GM12874 (cell line): ENCODE results near the gene TRPM6.

Experiments used
- TF ChIP-seq, protein P1 (sequence below): IDR thresholded peaks from 2 replicates; pipeline ENCODE4 v1.5.1; 2011; ENCODE audit warnings: low read depth, mild to moderate bottlenecking, control low read depth, low read length, moderate library complexity; ENCODE audit not compliant: insufficient read depth

The TRPM6 gene

DNA sequence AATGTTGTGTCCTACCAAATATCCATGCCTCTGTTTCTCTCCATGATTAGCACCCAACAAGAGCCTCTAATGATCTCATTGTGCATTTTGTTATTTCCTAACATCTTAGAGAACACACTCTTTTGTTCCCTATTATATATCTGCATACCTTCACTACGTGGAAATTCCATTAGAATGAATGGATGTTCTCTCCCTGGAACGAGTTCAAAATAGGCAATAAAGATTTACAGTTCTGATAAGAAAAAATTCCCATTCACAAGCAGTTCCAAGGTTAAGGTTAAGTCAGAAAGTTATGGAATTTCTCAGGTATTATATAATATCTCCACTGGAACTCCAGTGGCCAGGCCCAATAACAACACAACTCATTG lies 83.7 kb downstream of the TRPM6 start:
- TF ChIP-seq, protein P1, sequence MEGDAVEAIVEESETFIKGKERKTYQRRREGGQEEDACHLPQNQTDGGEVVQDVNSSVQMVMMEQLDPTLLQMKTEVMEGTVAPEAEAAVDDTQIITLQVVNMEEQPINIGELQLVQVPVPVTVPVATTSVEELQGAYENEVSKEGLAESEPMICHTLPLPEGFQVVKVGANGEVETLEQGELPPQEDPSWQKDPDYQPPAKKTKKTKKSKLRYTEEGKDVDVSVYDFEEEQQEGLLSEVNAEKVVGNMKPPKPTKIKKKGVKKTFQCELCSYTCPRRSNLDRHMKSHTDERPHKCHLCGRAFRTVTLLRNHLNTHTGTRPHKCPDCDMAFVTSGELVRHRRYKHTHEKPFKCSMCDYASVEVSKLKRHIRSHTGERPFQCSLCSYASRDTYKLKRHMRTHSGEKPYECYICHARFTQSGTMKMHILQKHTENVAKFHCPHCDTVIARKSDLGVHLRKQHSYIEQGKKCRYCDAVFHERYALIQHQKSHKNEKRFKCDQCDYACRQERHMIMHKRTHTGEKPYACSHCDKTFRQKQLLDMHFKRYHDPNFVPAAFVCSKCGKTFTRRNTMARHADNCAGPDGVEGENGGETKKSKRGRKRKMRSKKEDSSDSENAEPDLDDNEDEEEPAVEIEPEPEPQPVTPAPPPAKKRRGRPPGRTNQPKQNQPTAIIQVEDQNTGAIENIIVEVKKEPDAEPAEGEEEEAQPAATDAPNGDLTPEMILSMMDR: no peak

DNA sequence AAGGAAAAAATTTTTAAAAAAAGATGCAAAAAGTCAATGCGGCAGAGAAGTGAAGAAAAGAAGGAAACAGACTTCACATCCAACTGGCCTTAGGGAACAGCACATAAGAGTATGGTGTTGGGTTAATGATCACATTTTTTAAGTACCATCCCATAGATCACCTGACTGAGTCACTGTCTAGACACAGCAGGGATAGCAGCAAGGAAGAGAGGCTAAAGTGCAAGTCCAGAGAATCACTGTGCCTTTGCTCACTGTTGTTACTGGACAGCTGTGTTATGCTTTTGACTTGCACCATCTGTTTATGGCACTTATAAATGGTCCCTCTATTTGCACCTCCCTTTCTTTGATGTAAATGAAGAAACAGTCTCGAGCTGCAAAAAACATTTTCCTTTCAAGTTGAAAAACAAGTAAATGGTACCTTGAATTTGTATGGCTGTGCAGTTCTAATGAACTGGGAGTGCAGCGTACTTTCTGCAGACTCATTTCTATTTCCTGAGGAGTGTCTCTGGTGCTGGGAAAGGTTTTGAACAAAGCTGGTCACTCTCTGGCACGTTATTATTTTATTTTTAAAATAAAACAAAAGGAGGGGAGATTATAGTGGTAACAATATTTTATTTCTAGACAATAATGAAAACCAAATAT lies 84.2 kb downstream of the TRPM6 start:
- TF ChIP-seq, protein P1: no peak

DNA sequence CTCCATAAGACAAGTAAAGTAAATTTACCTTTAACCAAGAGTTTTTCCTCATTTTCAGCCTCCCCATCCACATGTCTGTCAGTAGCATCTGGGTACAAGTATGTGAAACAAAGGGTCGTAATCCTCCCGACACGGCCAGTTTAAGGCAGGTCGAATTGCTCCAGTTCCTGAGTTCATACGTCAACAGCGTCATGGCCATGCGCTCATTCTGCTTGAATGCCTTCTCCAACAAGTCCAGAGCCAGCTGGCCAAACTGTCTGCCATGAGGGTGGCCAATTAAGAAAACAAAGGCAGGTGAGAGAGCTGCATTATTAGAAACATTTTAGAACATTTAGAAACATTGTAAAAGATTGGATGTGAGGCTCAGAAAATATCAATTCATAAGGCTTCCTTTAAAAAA lies 87.5 kb downstream of the TRPM6 start:
- TF ChIP-seq, protein P1: no peak

DNA sequence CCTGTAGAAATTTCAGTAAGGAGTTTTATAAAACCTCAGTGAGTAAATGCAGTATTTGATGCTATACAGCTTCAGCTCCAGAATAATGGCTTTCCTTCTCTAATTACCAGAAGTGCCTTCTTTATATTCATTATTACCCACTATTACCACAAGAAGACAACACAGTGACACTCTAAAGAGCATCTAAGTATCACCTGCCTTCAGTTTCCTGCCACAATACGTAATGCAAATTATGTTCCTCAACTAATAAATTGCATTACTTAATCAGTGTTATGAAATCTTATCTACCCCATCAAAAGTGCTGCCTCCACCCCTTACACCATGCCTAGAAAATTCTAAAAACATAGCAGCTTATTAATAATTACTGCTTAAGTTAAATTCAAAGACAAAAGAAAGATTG lies 91.9 kb downstream of the TRPM6 start:
- TF ChIP-seq, protein P1: no peak

DNA sequence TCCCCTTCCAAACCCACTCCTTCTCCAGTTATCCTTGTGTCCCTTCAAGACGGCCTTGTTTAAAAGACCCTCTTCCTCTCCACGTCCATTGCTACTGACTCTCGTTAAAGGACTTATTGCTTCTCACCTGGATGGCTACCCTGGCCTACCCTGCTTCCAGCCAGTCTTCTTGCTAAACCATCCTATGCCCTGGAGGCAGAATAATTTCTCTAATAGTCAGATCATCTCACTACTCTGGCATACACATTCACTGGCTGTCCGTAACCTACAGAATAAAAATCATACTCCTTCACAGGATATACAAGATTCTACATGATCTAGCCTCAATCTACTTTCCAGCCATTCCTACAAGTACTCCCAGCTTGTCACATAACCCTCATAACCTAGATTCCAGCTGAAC lies 92.6 kb downstream of the TRPM6 start:
- TF ChIP-seq, protein P1: no peak

DNA sequence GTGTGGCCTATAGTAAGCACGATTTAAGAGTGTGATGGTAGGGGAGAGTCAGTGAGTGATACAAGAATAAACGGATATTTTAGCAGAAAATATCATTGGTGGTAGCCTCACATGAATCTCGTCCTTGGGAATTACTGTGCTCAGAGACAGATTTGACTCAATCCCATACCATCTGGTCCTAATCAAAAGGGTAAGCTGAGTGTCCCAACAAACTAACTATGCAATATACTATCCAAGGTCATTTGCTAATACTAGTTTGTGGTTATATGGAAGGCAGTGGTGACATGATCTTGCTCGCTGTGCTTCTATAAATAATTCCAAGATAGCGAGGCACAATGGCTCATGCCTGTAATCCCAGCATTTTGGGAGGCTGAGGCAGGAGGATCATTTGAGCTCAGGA lies 103.2 kb downstream of the TRPM6 start:
- TF ChIP-seq, protein P1: no peak

DNA sequence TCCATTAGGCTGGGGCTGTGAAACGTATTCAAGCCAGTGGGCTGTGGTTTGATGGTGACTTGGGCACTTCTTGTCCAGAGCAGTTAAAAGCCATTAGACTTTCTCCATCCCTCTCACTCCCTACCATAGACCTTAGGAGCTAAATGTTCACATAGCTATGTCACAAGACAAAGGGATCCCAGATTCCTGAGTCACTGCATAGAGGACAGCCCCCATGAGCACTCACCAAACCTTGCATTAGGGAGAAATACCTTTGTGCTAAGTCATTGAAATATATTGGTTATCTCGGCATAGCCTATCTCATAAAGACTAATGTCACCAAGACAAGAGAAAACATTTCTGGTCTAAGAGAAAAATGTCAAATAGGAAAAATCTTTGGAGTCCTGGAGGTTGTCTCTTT lies 104.3 kb downstream of the TRPM6 start:
- TF ChIP-seq, protein P1: no peak
